ENCODE data around the gene VSIG4. TPM values are rescaled to one million over a fixed set of nuclear protein-coding genes. Genes with fewer than 3 reads are reported as not detected.

The VSIG4 gene
- total and polyA plus RNA-seq, 10 of the 15 experiments (the other 5 are each of a cell fraction or from before 2014, with no cell fraction given), result 0.05 to 0.36 TPM; not detected in 8

DNA sequence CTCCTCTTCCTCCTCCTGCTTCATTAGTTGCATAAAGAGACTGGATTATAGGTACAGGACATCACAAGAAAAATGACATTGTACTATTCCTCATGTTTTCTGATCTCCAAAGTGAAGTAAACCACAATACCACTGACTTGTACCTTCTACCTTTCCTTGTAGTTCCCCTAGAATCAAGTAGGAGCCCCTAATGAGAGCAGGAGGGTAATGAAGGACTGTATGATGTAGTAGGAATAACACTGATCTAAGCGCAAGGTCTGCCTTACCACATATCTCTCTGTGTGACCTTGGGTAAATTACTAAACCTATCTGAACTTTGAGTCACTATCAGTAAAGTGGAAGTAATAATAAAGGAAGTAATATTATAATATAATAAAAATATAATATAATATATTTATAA is 3.6 kb downstream of the VSIG4 start:
- DNase-seq (ENCODE audit: low read depth, low spot score) (no peak), ATAC-seq (no peak), FAIRE-seq (no peak)
- Histone ChIP-seq H3K4me1 (ENCODE audit: control insufficient read depth, insufficient read depth, low read length) (no peaks in the 10 kb centered on the region), H3K79me2 (ENCODE audit: control insufficient read depth, insufficient read depth, low read length) (no peaks in the 10 kb centered on the region), H3K4me3 (no peak overlapping the region), H3K4me2 (ENCODE audit: control insufficient read depth, insufficient read depth) (no peak overlapping the region), H3K36me3 (ENCODE audit: control insufficient read depth in 2 of 2, insufficient read depth in 2 of 2, low read length in 1 of 2) (no peaks in the 10 kb centered on the region), H3K27me3 (replicated peaks in 1 of 2; ENCODE audit: control insufficient read depth in 2 of 2, insufficient read depth in 2 of 2, low read length in 1 of 2) (no peaks in the 10 kb centered on the region), H2AFZ (ENCODE audit: control insufficient read depth, low read depth, low read length) (no peak overlapping the region), H4K20me1 (ENCODE audit: control insufficient read depth, insufficient read depth) (no peaks in the 10 kb centered on the region), H3K9me3 (replicated peaks; ENCODE audit: control insufficient read depth, insufficient read depth, low read length) (no peaks in the 10 kb centered on the region; the same call in 2 of the 3 replicates), H3K9ac (ENCODE audit: control insufficient read depth, insufficient read depth, low read length) (no peak overlapping the region), H3K27ac (ENCODE audit: control insufficient read depth, insufficient read depth) (no peak overlapping the region)
- ChIA-PET SMC1A (ENCODE audit: uncharacterized antibody, unreplicated experiment) (interaction anchor here (0.9 to 1.3 kb wide), 2 partner anchors 15 to 287 kb away, joined by 3 read pairs; no protein-coding TSS in a partner anchor), POLR2A (no interaction called here), CTCF (interaction anchor here (2.4 kb wide), 1 partner anchor 19 kb away, joined by 11 read pairs; no protein-coding TSS in a partner anchor), RAD21 (ENCODE audit: unreplicated experiment) (no interaction called here)
- intact Hi-C loops (cut with micrococcal nuclease; ENCODE audit: unreplicated experiment) (no loop called here), in situ Hi-C loops (cut with MboI) (no loop called here)
- 100% methylated on average over 1 of the region's 1 CpG for whole genome bisulfite sequencing (ENCODE audit: insufficient coverage, insufficient replicate concordance, low lambda C conversion rate, missing lambda C conversion rate)
- BruUV-seq (replicated peaks), result no TSS peak
- TF ChIP-seq CEBPB (IDR thresholded peaks at IDR 0.05; ENCODE audit: borderline replicate concordance in 1 of 2, low read depth in 2 of 2, low read length in 2 of 2) (no peak), CBX3 (IDR thresholded peaks at IDR 0.05; ENCODE audit: borderline replicate concordance, low read depth) (no peak), IKZF1 (conservative IDR thresholded peaks at IDR 0.05) (no peak), JUNB (IDR thresholded peaks at IDR 0.05) (no peak), ESRRA (IDR thresholded peaks at IDR 0.05; ENCODE audit: low read length) (no peak), HDGF (IDR thresholded peaks at IDR 0.05) (no peak), JUND (IDR thresholded peaks at IDR 0.05; ENCODE audit: low read depth, low read length) (no peak), YY1 (IDR thresholded peaks at IDR 0.05; ENCODE audit: low read depth, low read length) (no peak), POLR2A (IDR thresholded peaks at IDR 0.05; ENCODE audit: low read depth, low read length) (no peak), NFYA (IDR thresholded peaks at IDR 0.05; ENCODE audit: borderline replicate concordance, low read depth, low read length) (no peak), SUPT20H (IDR thresholded peaks at IDR 0.05; ENCODE audit: borderline replicate concordance, control insufficient read depth, low read depth, low read length) (no peak)
- TF ChIP-seq, protein P1, sequence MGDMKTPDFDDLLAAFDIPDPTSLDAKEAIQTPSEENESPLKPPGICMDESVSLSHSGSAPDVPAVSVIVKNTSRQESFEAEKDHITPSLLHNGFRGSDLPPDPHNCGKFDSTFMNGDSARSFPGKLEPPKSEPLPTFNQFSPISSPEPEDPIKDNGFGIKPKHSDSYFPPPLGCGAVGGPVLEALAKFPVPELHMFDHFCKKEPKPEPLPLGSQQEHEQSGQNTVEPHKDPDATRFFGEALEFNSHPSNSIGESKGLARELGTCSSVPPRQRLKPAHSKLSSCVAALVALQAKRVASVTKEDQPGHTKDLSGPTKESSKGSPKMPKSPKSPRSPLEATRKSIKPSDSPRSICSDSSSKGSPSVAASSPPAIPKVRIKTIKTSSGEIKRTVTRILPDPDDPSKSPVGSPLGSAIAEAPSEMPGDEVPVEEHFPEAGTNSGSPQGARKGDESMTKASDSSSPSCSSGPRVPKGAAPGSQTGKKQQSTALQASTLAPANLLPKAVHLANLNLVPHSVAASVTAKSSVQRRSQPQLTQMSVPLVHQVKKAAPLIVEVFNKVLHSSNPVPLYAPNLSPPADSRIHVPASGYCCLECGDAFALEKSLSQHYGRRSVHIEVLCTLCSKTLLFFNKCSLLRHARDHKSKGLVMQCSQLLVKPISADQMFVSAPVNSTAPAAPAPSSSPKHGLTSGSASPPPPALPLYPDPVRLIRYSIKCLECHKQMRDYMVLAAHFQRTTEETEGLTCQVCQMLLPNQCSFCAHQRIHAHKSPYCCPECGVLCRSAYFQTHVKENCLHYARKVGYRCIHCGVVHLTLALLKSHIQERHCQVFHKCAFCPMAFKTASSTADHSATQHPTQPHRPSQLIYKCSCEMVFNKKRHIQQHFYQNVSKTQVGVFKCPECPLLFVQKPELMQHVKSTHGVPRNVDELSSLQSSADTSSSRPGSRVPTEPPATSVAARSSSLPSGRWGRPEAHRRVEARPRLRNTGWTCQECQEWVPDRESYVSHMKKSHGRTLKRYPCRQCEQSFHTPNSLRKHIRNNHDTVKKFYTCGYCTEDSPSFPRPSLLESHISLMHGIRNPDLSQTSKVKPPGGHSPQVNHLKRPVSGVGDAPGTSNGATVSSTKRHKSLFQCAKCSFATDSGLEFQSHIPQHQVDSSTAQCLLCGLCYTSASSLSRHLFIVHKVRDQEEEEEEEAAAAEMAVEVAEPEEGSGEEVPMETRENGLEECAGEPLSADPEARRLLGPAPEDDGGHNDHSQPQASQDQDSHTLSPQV (IDR thresholded peaks at IDR 0.05), result no peak
- TF ChIP-seq, protein P2, sequence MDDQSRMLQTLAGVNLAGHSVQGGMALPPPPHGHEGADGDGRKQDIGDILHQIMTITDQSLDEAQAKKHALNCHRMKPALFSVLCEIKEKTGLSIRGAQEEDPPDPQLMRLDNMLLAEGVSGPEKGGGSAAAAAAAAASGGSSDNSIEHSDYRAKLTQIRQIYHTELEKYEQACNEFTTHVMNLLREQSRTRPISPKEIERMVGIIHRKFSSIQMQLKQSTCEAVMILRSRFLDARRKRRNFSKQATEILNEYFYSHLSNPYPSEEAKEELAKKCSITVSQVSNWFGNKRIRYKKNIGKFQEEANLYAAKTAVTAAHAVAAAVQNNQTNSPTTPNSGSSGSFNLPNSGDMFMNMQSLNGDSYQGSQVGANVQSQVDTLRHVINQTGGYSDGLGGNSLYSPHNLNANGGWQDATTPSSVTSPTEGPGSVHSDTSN (IDR thresholded peaks at IDR 0.05; ENCODE audit: insufficient replicate concordance, low read depth, low read length), result no peak
- TF ChIP-seq, protein P3, sequence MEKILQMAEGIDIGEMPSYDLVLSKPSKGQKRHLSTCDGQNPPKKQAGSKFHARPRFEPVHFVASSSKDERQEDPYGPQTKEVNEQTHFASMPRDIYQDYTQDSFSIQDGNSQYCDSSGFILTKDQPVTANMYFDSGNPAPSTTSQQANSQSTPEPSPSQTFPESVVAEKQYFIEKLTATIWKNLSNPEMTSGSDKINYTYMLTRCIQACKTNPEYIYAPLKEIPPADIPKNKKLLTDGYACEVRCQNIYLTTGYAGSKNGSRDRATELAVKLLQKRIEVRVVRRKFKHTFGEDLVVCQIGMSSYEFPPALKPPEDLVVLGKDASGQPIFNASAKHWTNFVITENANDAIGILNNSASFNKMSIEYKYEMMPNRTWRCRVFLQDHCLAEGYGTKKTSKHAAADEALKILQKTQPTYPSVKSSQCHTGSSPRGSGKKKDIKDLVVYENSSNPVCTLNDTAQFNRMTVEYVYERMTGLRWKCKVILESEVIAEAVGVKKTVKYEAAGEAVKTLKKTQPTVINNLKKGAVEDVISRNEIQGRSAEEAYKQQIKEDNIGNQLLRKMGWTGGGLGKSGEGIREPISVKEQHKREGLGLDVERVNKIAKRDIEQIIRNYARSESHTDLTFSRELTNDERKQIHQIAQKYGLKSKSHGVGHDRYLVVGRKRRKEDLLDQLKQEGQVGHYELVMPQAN (conservative IDR thresholded peaks at IDR 0.05), result no peak
- TF ChIP-seq, protein P4, sequence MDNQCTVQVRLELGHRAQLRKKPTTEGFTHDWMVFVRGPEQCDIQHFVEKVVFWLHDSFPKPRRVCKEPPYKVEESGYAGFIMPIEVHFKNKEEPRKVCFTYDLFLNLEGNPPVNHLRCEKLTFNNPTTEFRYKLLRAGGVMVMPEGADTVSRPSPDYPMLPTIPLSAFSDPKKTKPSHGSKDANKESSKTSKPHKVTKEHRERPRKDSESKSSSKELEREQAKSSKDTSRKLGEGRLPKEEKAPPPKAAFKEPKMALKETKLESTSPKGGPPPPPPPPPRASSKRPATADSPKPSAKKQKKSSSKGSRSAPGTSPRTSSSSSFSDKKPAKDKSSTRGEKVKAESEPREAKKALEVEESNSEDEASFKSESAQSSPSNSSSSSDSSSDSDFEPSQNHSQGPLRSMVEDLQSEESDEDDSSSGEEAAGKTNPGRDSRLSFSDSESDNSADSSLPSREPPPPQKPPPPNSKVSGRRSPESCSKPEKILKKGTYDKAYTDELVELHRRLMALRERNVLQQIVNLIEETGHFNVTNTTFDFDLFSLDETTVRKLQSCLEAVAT (IDR thresholded peaks at IDR 0.05), result no peak
- TF ChIP-seq, protein P5, sequence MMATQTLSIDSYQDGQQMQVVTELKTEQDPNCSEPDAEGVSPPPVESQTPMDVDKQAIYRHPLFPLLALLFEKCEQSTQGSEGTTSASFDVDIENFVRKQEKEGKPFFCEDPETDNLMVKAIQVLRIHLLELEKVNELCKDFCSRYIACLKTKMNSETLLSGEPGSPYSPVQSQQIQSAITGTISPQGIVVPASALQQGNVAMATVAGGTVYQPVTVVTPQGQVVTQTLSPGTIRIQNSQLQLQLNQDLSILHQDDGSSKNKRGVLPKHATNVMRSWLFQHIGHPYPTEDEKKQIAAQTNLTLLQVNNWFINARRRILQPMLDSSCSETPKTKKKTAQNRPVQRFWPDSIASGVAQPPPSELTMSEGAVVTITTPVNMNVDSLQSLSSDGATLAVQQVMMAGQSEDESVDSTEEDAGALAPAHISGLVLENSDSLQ (IDR thresholded peaks at IDR 0.05), result no peak

All from GM12878 (cell line).